G401.6 (cell line): ENCODE measurements around the gene IL1RN.

Source experiments
- FAIRE-seq: peaks from 2 replicates; lab custom pipeline; 2012; peaks lifted over from hg19 to GRCh38; lab: Jason Lieb, UNC

IL1RN gene

DNA sequence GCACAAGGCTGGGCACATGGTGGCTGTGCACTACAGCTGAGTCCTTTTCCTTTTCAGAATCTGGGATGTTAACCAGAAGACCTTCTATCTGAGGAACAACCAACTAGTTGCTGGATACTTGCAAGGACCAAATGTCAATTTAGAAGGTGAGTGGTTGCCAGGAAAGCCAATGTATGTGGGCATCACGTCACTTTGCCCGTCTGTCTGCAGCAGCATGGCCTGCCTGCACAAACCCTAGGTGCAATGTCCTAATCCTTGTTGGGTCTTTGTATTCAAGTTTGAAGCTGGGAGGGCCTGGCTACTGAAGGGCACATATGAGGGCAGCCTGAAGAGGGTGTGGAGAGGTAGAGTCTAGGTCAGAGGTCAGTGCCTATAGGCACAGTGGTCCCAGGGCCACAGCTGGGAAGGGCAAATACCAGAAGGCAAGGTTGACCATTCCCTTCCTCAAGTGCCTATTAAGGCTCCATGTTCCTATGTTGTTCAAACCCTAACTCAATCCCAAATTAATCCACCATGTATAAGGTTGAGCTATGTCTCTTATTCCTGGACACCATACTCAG lies 2.2 kb downstream of the IL1RN start:
- no peak for FAIRE-seq

GRCh38 chr2:113131352-113132185 lies 4.2 kb downstream of the IL1RN start:
- no peak for FAIRE-seq

DNA sequence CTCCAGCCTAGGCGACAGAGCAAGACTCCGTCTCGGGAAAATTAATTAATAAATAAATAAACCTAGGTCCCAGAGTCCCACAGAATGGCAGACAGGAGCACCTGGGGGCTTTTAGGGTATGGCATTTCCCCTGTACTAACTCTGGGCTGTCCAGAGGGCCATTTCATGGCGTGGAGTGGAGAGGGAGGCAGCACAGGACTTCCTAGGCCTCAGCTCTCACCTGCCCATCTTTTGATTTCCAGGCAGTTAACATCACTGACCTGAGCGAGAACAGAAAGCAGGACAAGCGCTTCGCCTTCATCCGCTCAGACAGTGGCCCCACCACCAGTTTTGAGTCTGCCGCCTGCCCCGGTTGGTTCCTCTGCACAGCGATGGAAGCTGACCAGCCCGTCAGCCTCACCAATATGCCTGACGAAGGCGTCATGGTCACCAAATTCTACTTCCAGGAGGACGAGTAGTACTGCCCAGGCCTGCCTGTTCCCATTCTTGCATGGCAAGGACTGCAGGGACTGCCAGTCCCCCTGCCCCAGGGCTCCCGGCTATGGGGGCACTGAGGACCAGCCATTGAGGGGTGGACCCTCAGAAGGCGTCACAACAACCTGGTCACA lies 5.1 kb downstream of the IL1RN start:
- FAIRE-seq: no peak

DNA sequence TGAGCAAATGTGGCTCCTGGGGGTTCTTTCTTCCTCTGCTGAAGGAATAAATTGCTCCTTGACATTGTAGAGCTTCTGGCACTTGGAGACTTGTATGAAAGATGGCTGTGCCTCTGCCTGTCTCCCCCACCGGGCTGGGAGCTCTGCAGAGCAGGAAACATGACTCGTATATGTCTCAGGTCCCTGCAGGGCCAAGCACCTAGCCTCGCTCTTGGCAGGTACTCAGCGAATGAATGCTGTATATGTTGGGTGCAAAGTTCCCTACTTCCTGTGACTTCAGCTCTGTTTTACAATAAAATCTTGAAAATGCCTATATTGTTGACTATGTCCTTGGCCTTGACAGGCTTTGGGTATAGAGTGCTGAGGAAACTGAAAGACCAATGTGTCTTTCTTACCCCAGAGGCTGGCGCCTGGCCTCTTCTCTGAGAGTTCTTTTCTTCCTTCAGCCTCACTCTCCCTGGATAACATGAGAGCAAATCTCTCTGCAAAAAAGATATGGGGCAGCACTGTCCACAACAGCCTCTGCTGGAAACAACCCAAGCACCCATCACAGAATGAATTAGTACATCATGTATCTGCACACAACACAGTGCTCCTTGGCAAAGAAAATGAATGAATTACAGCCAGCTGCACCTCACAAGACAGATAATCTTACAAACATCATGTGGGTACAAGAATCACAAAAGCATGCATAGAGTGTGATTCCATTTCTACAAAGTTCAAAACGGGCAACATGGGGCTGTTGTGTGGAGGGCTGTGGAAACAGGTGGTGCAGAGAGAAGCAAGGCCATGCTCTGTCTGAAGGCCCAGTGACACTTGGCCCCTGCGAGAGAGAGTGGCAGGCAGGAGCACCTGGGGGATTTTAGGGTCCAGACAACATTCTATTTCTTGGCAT lies 6.6 kb downstream of the IL1RN start:
- no peak for FAIRE-seq

DNA sequence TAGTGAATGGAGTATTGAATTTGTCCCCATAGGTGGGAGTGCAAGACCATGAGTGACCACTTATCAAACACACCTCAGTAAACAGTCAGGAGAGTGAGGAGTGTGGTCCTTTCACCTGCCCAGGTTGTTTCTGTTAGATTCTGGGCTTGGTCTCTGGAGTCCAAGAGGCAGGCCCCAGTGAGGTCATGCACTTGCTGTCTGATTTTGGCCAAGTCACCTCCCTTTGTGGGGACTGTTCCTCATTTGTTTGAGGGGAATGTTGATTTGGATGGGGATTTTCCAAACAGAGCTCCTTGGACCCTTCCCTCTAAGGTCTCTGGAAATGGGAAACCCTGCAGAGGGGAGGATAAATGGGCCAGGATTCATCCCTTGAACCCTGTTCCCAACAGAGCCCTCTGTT lies 7.3 kb downstream of the IL1RN start:
- FAIRE-seq: no peak

DNA sequence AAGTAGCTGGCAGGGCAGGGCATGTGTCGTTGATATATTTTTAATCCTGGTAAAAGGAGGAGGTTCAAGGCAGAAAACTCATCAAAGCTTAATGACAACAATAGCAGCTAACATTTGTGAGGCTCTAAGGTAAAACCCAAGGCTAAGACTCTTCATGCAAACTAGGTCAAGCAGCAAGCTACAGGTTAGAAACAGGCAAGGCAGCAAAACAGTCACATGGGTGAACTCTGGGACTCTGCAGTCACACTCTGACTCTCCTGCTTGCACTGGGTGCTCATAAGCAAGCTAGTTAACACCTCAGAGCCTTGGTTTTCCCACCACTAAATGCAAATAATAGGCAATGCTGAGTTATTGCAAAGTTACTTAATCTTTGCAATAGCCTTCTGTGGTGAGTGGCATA lies 7.9 kb downstream of the IL1RN start:
- FAIRE-seq: no peak

DNA sequence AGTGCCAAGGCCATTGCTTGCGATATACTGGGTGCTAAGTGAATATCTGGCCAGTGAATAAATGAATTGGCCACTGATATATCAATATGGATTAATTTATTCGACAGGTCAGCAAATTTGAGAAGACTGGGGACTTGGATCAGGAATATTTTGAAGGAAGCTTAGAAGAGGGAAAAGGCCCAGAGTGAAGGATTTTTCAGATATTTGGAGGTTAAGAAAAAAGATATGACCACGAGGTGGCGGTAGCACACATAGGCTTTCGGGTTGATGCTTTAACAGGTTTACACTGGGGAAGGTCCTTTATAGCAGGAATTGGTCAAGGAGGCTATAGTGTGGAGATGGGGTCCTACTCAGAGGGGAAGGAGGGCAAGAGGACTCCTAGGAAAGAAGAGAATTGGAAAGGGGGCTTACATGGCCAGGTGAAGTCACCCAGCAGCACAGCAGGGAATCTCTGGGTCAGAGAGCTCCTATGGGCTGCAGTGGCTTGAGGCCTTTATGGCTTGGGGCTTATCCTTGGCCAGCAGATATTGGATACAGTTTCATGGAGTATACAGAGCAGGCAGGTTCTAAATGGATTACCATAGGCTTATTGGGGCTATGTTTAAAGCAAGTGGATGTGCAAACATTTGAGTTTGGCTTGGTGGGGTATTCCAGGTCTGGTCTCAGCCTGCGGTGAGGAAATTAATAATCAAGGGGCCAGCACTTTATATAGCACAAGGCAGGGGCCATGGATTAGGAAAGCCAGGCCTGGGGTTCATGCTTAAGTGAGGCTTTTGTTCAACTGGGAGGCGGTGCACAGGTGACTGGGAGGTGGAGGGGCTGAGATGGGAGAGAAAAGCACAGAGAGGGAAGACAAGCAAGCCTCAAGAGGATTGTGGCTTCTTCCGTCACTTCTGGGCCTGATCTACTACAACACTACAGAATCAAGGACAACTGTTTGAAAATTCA lies 9.7 kb downstream of the IL1RN start:
- FAIRE-seq: no peak

- FAIRE-seq: no peak
Observed at GRCh38 chr2:113137827-113138226, 10.4 kb downstream of the IL1RN start.

DNA sequence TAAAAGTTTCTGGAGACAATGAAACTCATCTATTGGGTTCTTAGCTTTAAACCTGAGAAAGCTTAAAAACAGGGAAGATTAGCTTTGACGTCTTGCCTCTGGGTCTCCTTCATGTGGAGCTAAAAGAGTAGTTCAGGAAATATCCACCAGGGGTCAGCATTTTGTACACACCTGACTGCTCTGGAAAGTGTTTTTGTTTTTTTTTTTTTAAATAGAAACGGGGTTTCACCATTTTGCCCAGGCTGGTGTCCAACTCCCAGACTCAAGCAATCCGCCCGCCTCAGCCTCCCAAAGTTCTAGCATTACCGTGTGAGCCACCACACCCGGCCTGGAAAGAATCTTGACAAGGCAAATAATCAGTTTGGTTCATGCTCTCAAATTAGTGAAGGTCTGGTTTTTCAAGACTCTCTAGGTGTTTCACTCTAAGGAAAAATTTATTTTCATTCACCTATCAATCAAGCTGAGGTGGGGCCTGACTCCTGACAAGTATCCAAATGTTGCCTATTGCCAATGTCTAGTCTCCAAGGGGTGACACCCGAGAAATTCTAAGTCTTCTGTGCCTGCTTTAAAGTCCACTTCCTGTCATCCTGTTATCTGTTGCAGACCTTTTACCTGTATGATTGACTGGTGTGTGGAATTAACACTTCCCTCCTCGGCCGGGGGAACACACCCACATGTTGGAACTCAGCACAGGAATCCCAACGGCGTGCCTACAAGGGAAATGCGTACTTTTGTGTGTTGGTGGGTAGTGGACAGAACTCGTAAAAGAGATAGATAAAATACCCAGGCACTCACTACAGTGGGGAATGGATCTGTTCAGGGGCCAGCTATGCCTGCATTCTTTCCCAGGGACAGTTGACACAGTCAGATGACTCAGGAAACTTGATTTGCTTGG lies 11.3 kb downstream of the IL1RN start:
- FAIRE-seq: peak; percentile 53

DNA sequence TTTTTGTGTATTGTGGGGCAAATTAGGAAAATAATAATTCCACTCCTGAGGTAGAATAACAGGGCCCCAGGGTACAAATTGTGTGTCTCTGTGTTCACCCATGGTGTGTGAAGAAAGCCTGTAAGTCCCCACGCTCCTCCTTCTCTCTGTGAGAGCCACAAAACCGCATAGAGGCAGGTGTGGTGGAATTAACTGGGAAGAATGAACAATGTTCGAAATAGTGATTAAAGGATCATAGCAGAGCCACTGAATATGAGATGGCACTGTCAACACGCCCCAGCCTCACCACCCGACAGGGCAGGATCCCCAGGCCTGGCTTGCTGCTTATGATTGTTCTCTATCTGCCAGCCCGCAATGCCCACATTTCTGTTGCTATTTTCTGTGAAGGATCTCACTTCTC lies 14.1 kb downstream of the IL1RN start:
- no peak for FAIRE-seq

- no peak for FAIRE-seq
Observed at GRCh38 chr2:113142290-113142689, 14.9 kb downstream of the IL1RN start.

- FAIRE-seq: no peak
Observed at GRCh38 chr2:113144259-113144658, 16.9 kb downstream of the IL1RN start.

GRCh38 chr2:113148606-113149552 lies 21.5 kb downstream of the IL1RN start:
- no peak for FAIRE-seq

DNA sequence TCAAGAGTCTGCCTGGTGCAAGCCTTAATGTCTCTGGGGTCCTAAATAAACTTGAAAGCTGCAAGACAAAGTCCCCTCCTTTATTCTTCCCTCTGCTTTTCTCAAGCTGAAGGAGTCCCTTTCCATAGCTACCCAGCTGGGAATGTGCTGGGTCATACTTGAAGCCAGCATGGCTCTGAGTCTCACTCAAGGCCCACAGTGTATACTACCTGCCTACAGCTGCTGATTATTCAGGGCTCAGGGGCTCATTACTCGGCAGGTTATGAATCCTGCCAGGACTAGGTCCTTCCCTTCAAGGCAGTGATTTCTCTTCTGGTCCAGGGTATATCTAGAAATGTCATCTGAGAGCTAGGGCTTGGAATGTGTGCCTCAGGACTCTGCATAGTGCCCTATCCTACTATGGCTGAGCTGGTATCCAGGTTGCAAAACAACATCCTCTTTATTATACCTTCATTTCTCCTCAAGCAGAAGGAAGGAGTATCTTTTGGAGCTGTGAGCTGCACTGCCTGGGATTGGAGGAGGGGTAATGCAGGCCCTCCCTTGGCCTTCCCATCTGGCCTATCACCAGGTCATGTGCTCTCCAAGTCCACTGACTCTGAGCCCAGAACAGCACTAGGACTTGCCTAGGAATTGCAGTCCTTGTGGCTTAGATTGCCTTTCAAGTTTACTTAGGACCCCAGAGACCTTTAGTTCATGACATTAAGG lies 22.3 kb downstream of the IL1RN start:
- no peak for FAIRE-seq

DNA sequence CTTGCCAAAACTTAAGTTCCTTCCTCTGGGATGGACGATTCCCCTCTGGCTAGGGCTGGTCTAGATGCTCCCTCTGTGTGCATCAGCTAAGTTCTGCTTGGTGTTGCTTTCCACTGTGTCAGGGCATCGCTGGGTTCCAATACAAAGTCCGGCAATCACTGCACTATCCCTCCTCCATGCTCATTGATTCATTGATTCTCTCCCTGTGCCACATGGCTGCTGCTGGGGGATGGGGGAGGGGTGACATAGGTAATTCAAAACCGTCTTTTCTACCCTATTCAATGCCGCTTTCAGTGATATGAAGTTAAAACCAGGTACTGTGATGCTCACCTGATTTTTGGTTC lies 22.8 kb downstream of the IL1RN start:
- no peak for FAIRE-seq

DNA sequence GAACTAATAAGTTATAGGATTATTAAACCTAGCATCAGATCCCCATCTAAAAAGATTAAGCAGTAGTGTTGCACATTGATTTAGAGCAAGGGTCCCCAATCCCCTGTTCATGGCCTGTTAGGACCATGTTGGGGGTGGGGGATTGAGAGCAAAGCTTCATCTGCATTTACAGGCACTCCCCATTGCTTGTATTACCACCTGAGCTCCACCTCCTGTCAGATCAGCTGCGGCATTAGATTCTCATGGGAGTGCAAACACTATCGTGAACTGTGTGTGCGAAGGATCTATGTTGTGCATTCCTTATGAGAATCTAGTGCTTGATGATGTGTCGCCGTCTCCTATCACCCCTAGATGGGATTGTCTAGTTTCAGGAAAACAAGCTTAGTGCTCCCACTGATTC lies 27.9 kb downstream of the IL1RN start:
- no peak for FAIRE-seq

GRCh38 chr2:113156278-113157117 lies 29.1 kb downstream of the IL1RN start:
- FAIRE-seq: no peak
